Upper lobe of left lung (tissue), 4 donors: ENCODE data around the gene EIF3B.

Experiments used
- CTCF ChIP-seq, 6 experiments: fragments of 450-650 bp in 4 of 6; fragments of 200-600 bp in 2 of 6; sonication (generic) in 2 of 6; IDR thresholded peaks; one replicate each; pipeline ENCODE4 v1.5.1; 2016 to 2019; ENCODE audit warnings: antibody characterized with exemption in 6 of 6
- POLR2A ChIP-seq, 4 donors: fragments of 450-650 bp; IDR thresholded peaks; one replicate each; pipeline ENCODE4 v1.5.1; 2016 to 2017; ENCODE audit warnings: antibody characterized with exemption in 4 of 4, mild to moderate bottlenecking in 2 of 4
- POLR2AphosphoS5 ChIP-seq, 2 donors: sonication (generic); formaldehyde crosslinking; IDR thresholded peaks; one replicate each; pipeline ENCODE4 v1.5.1; 2017; ENCODE audit warnings: antibody characterized with exemption in 2 of 2

- no peak for TF ChIP-seq CTCF (IDR thresholded peaks at IDR 0.05)
- no peak for TF ChIP-seq POLR2A (IDR thresholded peaks at IDR 0.05)
- no peak for TF ChIP-seq POLR2AphosphoS5 (IDR thresholded peaks at IDR 0.05)
Observed at GRCh38 chr7:2412587-2413201, 58.1 kb downstream of the EIF3B start.
